HG03558 (cell line): ENCODE results near the gene CSTF1.
"Not testable (repeated sequence)": the region's sequence is repeated elsewhere in the genome, so short reads cannot be mapped to it uniquely, and the experiment has no call there.

Source experiments
- ATAC-seq: cut with Tn5 transposase; IDR thresholded peaks from one replicate; pipeline ENCODE4 v1.9.1; 2021; ENCODE audit warnings: moderate number of reproducible peaks; ENCODE audit not compliant: unreplicated experiment; ENCODE audit errors: extremely low read depth

The CSTF1 gene

DNA sequence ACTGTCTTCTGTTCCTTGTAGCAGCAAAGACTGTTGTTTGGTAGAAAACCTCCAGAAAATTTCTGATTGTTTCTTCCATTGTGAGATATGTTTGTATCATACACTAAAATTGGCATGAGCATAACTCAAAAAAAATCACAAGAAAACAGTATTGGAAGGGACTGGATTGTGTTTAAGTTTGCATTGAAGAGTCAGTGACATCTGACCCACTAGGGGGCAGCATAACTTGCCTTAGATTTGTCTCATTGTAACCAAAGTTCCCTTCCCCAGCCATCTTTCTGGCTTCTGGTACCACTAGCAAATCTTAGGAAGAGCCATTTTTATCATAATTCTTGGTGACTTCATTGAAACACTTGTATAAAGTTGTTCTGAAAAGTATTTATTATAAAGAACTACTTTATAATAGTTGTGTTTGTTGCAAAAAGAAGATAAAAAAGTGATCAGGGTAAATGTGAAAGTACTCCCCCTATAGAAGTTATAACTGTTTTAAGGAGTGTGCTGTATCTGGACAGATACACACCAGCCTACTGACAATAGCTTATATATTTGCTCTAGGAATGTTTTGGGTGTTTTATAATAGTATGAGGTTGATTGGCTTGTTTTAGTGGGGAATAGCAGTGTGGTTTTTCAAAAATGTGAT lies 7.7 kb downstream of the CSTF1 start:
- ATAC-seq: no peak

GRCh38 chr20:56403465-56403864 lies 11.0 kb downstream of the CSTF1 start:
- ATAC-seq: no peak

- not testable (repeated sequence) for ATAC-seq
Observed at GRCh38 chr20:56405356-56405755, 12.9 kb downstream of the CSTF1 start.

GRCh38 chr20:56406910-56407309 lies 14.5 kb downstream of the CSTF1 start:
- ATAC-seq: no peak

DNA sequence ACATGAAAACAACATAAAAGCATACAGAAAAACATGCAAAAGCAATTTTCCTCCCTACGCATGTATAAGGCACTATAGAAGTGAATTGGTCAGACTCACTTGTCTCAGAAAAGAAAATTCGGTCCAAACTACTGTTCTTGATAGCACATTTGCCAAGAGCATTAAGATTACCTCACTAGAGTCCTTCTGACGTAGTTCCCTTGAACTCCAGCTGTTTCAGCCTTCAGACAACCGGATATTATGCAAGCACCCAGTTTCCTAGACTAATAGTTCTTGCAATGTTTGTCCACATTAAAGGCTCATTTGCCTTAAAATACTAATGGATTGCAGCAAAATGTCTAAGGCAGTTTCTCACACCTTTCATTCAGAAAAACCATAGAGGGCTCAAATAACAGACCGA lies 17.1 kb downstream of the CSTF1 start:
- no peak for ATAC-seq

- no peak for ATAC-seq
Observed at GRCh38 chr20:56409956-56410355, 17.5 kb downstream of the CSTF1 start.

- ATAC-seq: not testable (repeated sequence)
Observed at GRCh38 chr20:56411287-56411686, 18.8 kb downstream of the CSTF1 start.

DNA sequence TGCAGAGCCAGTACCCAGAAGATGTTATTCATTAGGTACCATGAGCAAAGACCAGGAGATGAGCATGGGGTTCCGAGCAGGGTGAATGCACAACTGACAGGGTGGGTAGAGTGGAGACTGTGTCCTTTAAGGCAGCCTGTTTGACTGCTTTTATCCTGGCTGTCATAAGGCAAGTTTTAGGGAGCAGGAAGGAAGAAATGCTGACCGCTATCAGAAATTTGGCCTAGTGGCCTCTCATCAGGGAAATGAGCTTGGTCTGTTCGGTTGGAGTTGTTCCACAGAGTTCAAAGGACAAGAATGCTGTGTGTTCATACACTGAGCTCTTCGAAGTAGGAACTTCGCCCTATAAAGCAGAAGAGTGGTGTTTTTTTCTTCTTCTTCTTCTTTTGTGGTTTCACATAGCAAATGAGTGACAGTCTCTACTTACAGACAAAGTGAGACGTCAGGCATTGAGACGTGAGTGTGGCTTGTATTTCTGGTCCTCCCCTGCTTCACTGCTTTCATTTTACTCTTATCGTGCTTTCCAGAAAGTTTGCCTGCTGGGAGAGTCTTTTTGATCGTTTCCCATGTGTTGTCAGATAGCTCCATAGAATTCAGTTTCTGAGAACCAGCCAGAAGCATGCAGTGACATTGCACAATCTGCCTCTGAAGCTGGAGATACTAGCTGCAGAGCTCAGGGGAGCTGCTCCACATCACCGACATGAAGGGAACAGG lies 19.5 kb downstream of the CSTF1 start, which contains the start of gene CASS4:
CASS4 (plus strand) TSS at position 502 of the 714 bp plus-strand sequence; CDS start at position 701, 199 bp downstream.
- ATAC-seq: no peak

DNA sequence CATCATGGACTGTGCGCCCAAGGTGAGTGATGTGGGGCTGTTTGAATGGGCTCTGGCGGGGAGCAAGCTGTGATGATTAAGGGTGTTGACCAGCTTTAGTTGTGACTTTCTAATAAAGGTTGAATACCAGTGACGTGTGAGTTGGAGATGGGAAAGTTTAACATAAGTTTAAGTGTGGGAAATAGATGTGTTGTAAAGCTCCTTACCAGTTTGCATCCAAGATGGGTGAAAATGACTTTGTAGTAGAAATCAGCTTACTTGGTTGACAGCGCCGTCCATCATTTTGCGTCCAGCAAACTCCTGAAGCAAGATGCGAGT lies 20.0 kb downstream of the CSTF1 start:
- no peak for ATAC-seq

GRCh38 chr20:56412949-56413348 lies 20.5 kb downstream of the CSTF1 start:
- ATAC-seq: no peak

DNA sequence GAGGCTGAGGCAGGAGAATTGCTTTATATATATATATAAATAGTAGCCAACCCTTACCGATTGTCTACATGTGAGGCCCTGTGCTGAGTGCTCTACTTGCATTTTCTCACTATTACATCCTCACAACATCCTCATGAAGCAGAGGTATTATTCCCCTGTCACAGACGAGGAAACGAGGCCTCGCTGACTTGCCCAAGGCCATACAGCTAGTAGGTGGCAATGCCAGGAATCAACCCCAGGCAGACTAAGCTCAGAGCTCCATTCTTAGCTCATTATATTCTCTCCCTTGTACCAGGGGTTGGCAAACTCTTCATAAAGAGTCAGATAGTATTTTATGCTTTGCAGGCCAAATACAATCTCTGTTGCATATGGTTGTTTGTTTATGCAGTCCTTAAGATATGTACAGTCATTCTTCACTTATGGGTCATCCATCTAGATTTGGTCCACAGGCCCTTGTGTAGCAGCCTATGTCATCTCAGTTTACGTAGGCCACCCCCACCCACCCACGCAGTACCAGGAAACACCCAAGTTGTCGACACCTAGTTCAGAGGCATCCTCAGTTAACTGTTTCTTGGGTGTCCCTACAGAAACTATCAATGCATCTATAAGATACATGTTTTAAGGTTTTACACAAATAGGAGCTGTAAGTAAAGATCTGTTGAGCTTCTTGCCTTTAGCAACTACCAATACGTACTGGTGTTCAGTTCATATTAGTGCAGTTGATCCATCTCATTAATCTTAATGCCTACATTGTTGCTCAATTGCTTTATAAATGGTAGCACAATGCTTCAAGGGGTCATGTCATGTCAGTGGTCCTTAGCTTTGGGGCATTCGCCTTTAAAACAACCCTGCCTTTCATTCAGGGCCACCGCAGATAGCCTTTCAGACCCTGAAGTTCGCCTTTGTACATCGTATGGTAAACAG lies 22.7 kb downstream of the CSTF1 start:
- no peak for ATAC-seq

- ATAC-seq: no peak
Observed at GRCh38 chr20:56417402-56417801, 25.0 kb downstream of the CSTF1 start.

GRCh38 chr20:56417911-56418310 lies 25.5 kb downstream of the CSTF1 start:
- ATAC-seq: no peak

DNA sequence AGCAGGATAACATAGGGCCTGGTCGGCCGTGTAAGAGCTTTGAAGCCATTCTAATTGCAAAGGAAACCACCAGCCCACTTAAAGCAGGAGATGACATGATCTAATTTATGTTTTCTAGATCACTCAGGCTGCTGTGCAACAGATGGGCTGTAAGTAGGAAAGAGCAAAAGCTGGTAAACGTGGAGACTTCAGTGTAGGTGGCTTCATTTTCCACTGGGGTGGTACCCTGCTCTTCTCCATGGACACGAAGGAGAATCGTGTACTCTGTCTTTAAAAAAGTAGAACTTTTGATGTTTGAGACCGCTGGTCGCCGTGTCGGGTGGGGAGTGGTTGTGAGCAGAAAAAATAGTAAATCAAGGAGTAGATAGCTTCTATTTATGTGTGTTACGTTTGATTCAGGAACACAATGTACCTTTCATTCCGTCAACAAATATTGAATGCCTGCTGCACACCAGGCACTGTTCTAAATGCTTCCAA lies 26.0 kb downstream of the CSTF1 start:
- no peak for ATAC-seq

DNA sequence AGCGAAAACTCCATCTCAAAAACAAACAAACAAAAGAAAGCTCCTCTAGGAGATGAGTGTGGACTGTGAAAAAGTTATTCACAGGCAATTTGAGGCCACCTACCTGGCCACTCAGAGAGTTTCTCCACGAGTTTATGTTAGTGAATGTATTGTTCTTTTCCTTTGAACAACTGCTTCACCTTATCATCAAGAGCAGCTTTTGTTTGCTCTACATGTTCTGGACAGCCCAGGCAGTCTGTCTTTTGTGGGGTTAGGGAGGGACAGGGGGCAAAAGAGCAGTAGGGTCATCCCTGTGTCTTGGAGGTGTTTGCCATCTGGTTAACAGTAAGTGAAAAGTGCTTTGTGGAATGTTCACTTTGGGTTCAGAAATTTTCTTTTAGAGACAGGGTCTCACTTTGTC lies 27.6 kb downstream of the CSTF1 start:
- no peak for ATAC-seq

GRCh38 chr20:56420940-56421688 lies 28.7 kb downstream of the CSTF1 start:
- ATAC-seq: no peak

- ATAC-seq: no peak
Observed at GRCh38 chr20:56422076-56422823, 29.8 kb downstream of the CSTF1 start.

GRCh38 chr20:56422824-56423189 lies 30.4 kb downstream of the CSTF1 start:
- no peak for ATAC-seq

DNA sequence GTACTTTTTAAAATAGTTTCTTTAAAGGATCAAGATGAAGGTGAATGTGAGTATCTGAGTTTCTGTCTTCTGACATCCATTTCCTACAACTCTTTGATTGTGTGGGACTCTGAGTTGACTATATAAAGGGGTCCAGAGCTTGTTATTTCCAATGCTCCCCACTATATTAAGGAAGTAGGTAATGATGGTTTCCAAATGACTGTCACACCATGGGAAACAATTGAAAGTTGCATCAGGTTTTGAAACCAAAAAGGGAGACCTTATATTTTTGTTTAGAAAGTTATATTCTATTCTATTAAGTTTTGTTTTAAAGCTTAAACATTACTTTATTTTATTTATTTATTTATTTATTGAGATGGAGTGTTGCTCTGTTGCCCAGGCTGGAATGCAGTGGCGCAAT lies 30.8 kb downstream of the CSTF1 start:
- ATAC-seq: no peak

- ATAC-seq: no peak
Observed at GRCh38 chr20:56423886-56424285, 31.4 kb downstream of the CSTF1 start.
